H1 (cell line): ENCODE results near the gene MANBA. TPM values are rescaled to one million over a fixed set of nuclear protein-coding genes. Genes with fewer than 3 reads are reported as not detected.

ENCODE experiments used
- CTCF ChIA-PET: fragments of 300-600 bp; sonication (Branson Sonifier 250); formaldehyde crosslinking; loops from one replicate; lab custom pipeline; 2021; ENCODE audit not compliant: partially characterized antibody; lab: Charles Lee
- POLR2A ChIA-PET: fragments of 300-600 bp; sonication (Branson Sonifier 250); formaldehyde crosslinking; loops from one replicate; lab custom pipeline; 2021; ENCODE audit warnings: inconsistent platforms; ENCODE audit not compliant: partially characterized antibody; lab: Charles Lee
- DNase-seq, 2 experiments: peaks; one replicate each; pipeline versions ENCODE4 v3.0.0 to v3.0.0-alpha.2; 2010 to 2022; ENCODE audit warnings: low spot score in 2 of 2, low read depth in 1 of 2, mixed read lengths in 1 of 2
- FAIRE-seq: peaks from 2 replicates; lab custom pipeline; 2011; peaks lifted over from hg19 to GRCh38; lab: Jason Lieb, UNC
- H2AFZ ChIP-seq: 2 replicates; pipeline ENCODE4 v1.8.1; 2012; ENCODE audit warnings: low read length, inconsistent platforms
- H2AK5ac ChIP-seq: 2 replicates; pipeline ENCODE4 v1.6.1; 2013; ENCODE audit warnings: low read depth, low read length
- H2BK120ac ChIP-seq: replicated peaks from 2 replicates; pipeline ENCODE3; 2013; ENCODE audit warnings: low read depth, low read length, inconsistent platforms
- H2BK12ac ChIP-seq: 2 replicates; pipeline ENCODE4 v1.6.1; 2013; ENCODE audit warnings: low read depth, low read length
- H2BK15ac ChIP-seq: 2 replicates; pipeline ENCODE4 v1.6.1; 2013; ENCODE audit warnings: low read length
- H2BK20ac ChIP-seq: 2 replicates; pipeline ENCODE4 v1.6.1; 2013; ENCODE audit warnings: low read length
- H2BK5ac ChIP-seq: 2 replicates; pipeline ENCODE4 v1.6.1; 2013; ENCODE audit warnings: low read depth, low read length
- H3K14ac ChIP-seq: 2 replicates; pipeline ENCODE4 v1.6.1; 2013; ENCODE audit warnings: inconsistent platforms; ENCODE audit not compliant: insufficient read length
- H3K18ac ChIP-seq: 2 replicates; pipeline ENCODE4 v1.6.1; 2013; ENCODE audit warnings: low read length; ENCODE audit errors: extremely low read depth
- H3K23ac ChIP-seq: 2 replicates; pipeline ENCODE4 v1.6.1; 2013; ENCODE audit warnings: inconsistent platforms; ENCODE audit not compliant: insufficient read length
- H3K23me2 ChIP-seq: 2 replicates; pipeline ENCODE4 v1.6.1; 2013; ENCODE audit warnings: low read depth, low read length
- H3K27ac ChIP-seq: 2 replicates; pipeline ENCODE4 v1.6.1; 2011; ENCODE audit warnings: low read depth, low read length, inconsistent platforms
- H3K27me3 ChIP-seq, 4 experiments: replicated peaks in 1 of 4; 1 replicate in 1 of 4; 2 replicates in 3 of 4; pipeline versions ENCODE4 v1.6.1 to v1.8.1; 2011 to 2013; ENCODE audit warnings: low read length in 3 of 4, mild to moderate bottlenecking in 3 of 4, inconsistent platforms in 2 of 4, mixed read lengths in 2 of 4, moderate library complexity in 1 of 4; ENCODE audit not compliant: control insufficient read depth in 3 of 4, insufficient read depth in 3 of 4; ENCODE audit errors: extremely low read depth in 1 of 4
- H3K36me3 ChIP-seq, 4 experiments: 2 replicates each; pipeline versions ENCODE4 v1.6.1 to v1.8.1; 2011 to 2013; ENCODE audit warnings: mild to moderate bottlenecking in 4 of 4, low read length in 3 of 4, moderate library complexity in 2 of 4, control low read depth in 1 of 4, inconsistent platforms in 1 of 4; ENCODE audit not compliant: insufficient read depth in 4 of 4, control insufficient read depth in 2 of 4
- H3K4ac ChIP-seq: replicated peaks from 2 replicates; pipeline ENCODE3; 2013; ENCODE audit warnings: low read length, low read depth, mixed read lengths, inconsistent platforms; ENCODE audit not compliant: insufficient read length
- H3K4me1 ChIP-seq, 4 experiments: replicated peaks in 1 of 4; 1 replicate in 1 of 4; 2 replicates in 3 of 4; pipeline versions ENCODE4 v1.6.1 to v1.8.1; 2011 to 2013; ENCODE audit warnings: low read length in 3 of 4, inconsistent platforms in 2 of 4, mixed read lengths in 1 of 4; ENCODE audit not compliant: insufficient read depth in 4 of 4, control insufficient read depth in 3 of 4
- H3K4me2 ChIP-seq, 2 experiments: 2 replicates each; pipeline versions ENCODE4 v1.6.1 to v1.8.1; 2011 to 2013; ENCODE audit warnings: low read depth in 2 of 2, low read length in 2 of 2, control low read depth in 1 of 2, inconsistent platforms in 1 of 2, mild to moderate bottlenecking in 1 of 2; ENCODE audit not compliant: insufficient read depth in 1 of 2
- H3K4me3 ChIP-seq, 4 experiments: fragments of 200-600, 300-600 bp in 1 of 4; sonication (generic), shearing (Covaris generic), sonication (Bioruptor Twin) in 1 of 4; 2 replicates each; pipeline versions ENCODE4 v1.5.1 to v1.8.1; 2011 to 2016; ENCODE audit warnings: low read length in 4 of 4, low read depth in 3 of 4, control low read depth in 2 of 4, inconsistent platforms in 2 of 4, mild to moderate bottlenecking in 2 of 4, mixed read lengths in 1 of 4, moderate library complexity in 1 of 4; ENCODE audit not compliant: insufficient read depth in 2 of 4; ENCODE audit errors: extremely low read depth in 1 of 4
- H3K56ac ChIP-seq: replicated peaks from 2 replicates; pipeline ENCODE3; 2013; ENCODE audit warnings: low read depth, mild to moderate bottlenecking, mixed read lengths, low read length, inconsistent platforms; ENCODE audit not compliant: insufficient read length
- H3K79me1 ChIP-seq: 2 replicates; pipeline ENCODE4 v1.6.1; 2013; ENCODE audit warnings: low read depth, low read length, control low read depth
- H3K79me2 ChIP-seq, 2 experiments: 2 replicates each; pipeline versions ENCODE4 v1.6.1 to v1.8.1; 2012 to 2013; ENCODE audit warnings: low read length in 2 of 2, mild to moderate bottlenecking in 2 of 2, inconsistent platforms in 1 of 2; ENCODE audit not compliant: insufficient read depth in 2 of 2, control insufficient read depth in 1 of 2
- H3K9ac ChIP-seq, 4 experiments: replicated peaks in 1 of 4; 1 replicate in 1 of 4; 2 replicates in 3 of 4; pipeline versions ENCODE4 v1.6.1 to v1.8.1; 2011 to 2013; ENCODE audit warnings: low read depth in 3 of 4, low read length in 3 of 4, control low read depth in 2 of 4, mild to moderate bottlenecking in 2 of 4, moderate library complexity in 2 of 4, inconsistent platforms in 1 of 4; ENCODE audit errors: extremely low read depth in 1 of 4
- H3K9me3 ChIP-seq, 2 experiments: 2 replicates each; pipeline versions ENCODE4 v1.6.1 to v1.8.1; 2012 to 2013; ENCODE audit warnings: mild to moderate bottlenecking in 2 of 2, moderate library complexity in 2 of 2, control low read depth in 1 of 2, inconsistent platforms in 1 of 2, low read depth in 1 of 2, low read length in 1 of 2, mixed read lengths in 1 of 2; ENCODE audit not compliant: insufficient read depth in 2 of 2
- H4K20me1 ChIP-seq, 2 experiments: replicated peaks in 1 of 2; 2 replicates each; pipeline versions ENCODE3 to v1.8.1; 2011 to 2013; ENCODE audit warnings: inconsistent platforms in 2 of 2, low read length in 2 of 2, mild to moderate bottlenecking in 1 of 2; ENCODE audit not compliant: insufficient read depth in 2 of 2, control insufficient read depth in 1 of 2
- H4K5ac ChIP-seq: 2 replicates; pipeline ENCODE4 v1.6.1; 2013; ENCODE audit warnings: low read length, low read depth, mixed read lengths, inconsistent platforms; ENCODE audit not compliant: insufficient read length
- H4K8ac ChIP-seq: 2 replicates; pipeline ENCODE4 v1.8.0; 2013; ENCODE audit warnings: mild to moderate bottlenecking, moderate library complexity, low read length, inconsistent platforms; ENCODE audit not compliant: insufficient read depth; ENCODE audit errors: extremely low read depth
- H4K91ac ChIP-seq: replicated peaks from 2 replicates; pipeline ENCODE3; 2013; ENCODE audit warnings: low read length, mixed read lengths, inconsistent platforms; ENCODE audit not compliant: insufficient read length
- CBX5 ChIP-seq: fragments of 300-800, 300-1000 bp; sonication (generic); IDR thresholded peaks from 2 replicates; pipeline ENCODE4 v1.7.1; 2016; ENCODE audit warnings: antibody characterized with exemption, low read length, low read depth
- CHD2 ChIP-seq: IDR thresholded peaks from 2 replicates; pipeline ENCODE4 v1.6.1; 2012; ENCODE audit warnings: low read length, improper control_type of control experiment
- JUND ChIP-seq: IDR thresholded peaks from 2 replicates; pipeline ENCODE4 v1.6.1; 2011; ENCODE audit warnings: mild to moderate bottlenecking, improper control_type of control experiment, low read length
- KDM5A ChIP-seq: fragments of 200-600 bp; IDR thresholded peaks from 2 replicates; pipeline ENCODE4 v1.7.1; 2012; ENCODE audit warnings: mild to moderate bottlenecking, low read length, inconsistent platforms, mixed read lengths
- POU5F1 ChIP-seq: IDR thresholded peaks from 2 replicates; pipeline ENCODE4 v1.6.1; 2011; ENCODE audit warnings: low read depth, mild to moderate bottlenecking, low read length, moderate library complexity
- RBBP5 ChIP-seq: IDR thresholded peaks from 2 replicates; pipeline ENCODE4 v1.7.1; 2012; ENCODE audit warnings: low read depth, mild to moderate bottlenecking, inconsistent platforms, low read length, moderate library complexity, borderline replicate concordance
- RNF2 ChIP-seq: fragments of 200-900, 300-1000 bp; sonication (generic); IDR thresholded peaks from 2 replicates; pipeline ENCODE4 v1.7.1; 2016; ENCODE audit warnings: borderline replicate concordance, low read depth, mild to moderate bottlenecking, antibody characterized with exemption, low read length; ENCODE audit not compliant: poor library complexity, severe bottlenecking; ENCODE audit errors: missing control alignments
- SIX5 ChIP-seq: IDR thresholded peaks from 2 replicates; pipeline ENCODE4 v1.6.1; 2011; ENCODE audit warnings: mild to moderate bottlenecking, low read depth, low read length
- TAF7 ChIP-seq: optimal IDR thresholded peaks from 2 replicates; pipeline ENCODE3; 2011; ENCODE audit warnings: low read depth, mild to moderate bottlenecking, inconsistent platforms, low read length, moderate library complexity, borderline replicate concordance
- YY1 ChIP-seq: IDR thresholded peaks from 2 replicates; pipeline ENCODE4 v1.6.1; 2011; ENCODE audit warnings: low read depth, mild to moderate bottlenecking, low read length
- ZNF274 ChIP-seq: IDR thresholded peaks from 2 replicates; pipeline ENCODE4 v1.7.0; 2012; ENCODE audit warnings: low read length, borderline replicate concordance; ENCODE audit errors: extremely low read depth
- WGBS, 2 experiments: shearing (Covaris generic) in 1 of 2; methylation state at CpG; one replicate each; pipeline versions ENCODE4 v1.1.6 to v1.1.7; 2013 to 2015; ENCODE audit warnings: low lambda C conversion rate in 2 of 2, mixed read lengths in 2 of 2, inconsistent platforms in 1 of 2, low coverage in 1 of 2, missing lambda C conversion rate in 1 of 2; ENCODE audit not compliant: insufficient replicate concordance in 2 of 2, insufficient coverage in 1 of 2, insufficient read length in 1 of 2; ENCODE audit errors: extremely low coverage in 1 of 2, missing lambda C conversion rate in 1 of 2; 5-methylcytosine and 5-hydroxymethylcytosine counted together
- polyA plus RNA-seq, 7 experiments: library from polyadenylated mRNA; depleted of rRNA in 3 of 7; stranded (reverse) in 5 of 7; unstranded in 2 of 7; fragments of >200 nt in 5 of 7; fragments of 200-250 nt in 2 of 7; gene quantifications; 1 replicate in 5 of 7; 2 replicates in 1 of 7; 4 replicates in 1 of 7; pipeline versions ENCODE4 v1.2.1 to v1.2.3, GENCODE V29; 2011 to 2013; ENCODE audit warnings: missing spikeins in 2 of 7, mixed read lengths in 2 of 7
- total RNA-seq: library from RNA; stranded (reverse); fragmentation: NEBNext Ultra II Directional; extraction: Animal tissue kit (Norgen Biotek cat#: 25700); gene quantifications from 2 replicates; pipeline ENCODE4 v1.2.1, GENCODE V29; 2021
- TF ChIP-seq, protein P1 (sequence below): IDR thresholded peaks from 2 replicates; pipeline ENCODE4 v1.6.1; 2011; ENCODE audit warnings: low read depth, mild to moderate bottlenecking, low read length; ENCODE audit not compliant: insufficient read depth
- TF ChIP-seq, protein P2 (sequence below): IDR thresholded peaks from 2 replicates; pipeline ENCODE4 v1.6.1; 2012; ENCODE audit warnings: inconsistent platforms

MANBA gene
- total and polyA plus RNA-seq, 2 of the 8 experiments (the other 6 are each of a cell fraction or from before 2014, with no cell fraction given): 22.9 to 27.8 TPM

DNA sequence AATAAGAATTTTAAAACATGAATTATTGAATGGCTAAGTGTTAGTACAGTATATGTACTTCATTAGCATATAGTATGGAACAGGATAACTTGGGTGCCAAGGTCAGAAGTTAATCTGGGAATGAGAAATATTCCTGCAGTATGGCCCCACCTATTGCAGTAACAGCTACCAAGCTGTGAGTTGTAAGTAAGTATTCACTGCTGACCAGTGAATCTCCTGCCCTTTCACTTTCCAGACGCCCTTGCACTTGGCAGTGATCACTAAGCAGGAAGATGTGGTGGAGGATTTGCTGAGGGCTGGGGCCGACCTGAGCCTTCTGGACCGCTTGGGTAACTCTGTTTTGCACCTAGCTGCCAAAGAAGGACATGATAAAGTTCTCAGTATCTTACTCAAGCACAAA is 154.5 kb downstream of the MANBA start:
- Histone ChIP-seq H3K14ac (no peak overlapping the region), H2BK120ac (no peak overlapping the region), H2BK20ac (no peak overlapping the region), H2BK12ac (no peak overlapping the region), H3K56ac (no peak overlapping the region), H3K23ac (no peak overlapping the region), H4K91ac (no peak overlapping the region), H3K4me1 (no peaks in the 10 kb centered on the region), H2BK15ac (no peak overlapping the region), H3K4ac (no peak overlapping the region), H4K20me1 (no peaks in the 10 kb centered on the region), H3K9me3 (no peaks in the 10 kb centered on the region), H3K4me3 (no peak overlapping the region), H3K4me2 (no peak overlapping the region), H3K9ac (no peak overlapping the region), H4K5ac (no peak overlapping the region), H2AK5ac (no peak overlapping the region), H3K79me2 (no peaks in the 10 kb centered on the region), H3K23me2 (no peaks in the 10 kb centered on the region), H3K27ac (no peak overlapping the region), H2BK5ac (no peak overlapping the region), H4K8ac (no peak overlapping the region), H3K27me3 (no peaks in the 10 kb centered on the region), H3K36me3 (no peaks in the 10 kb centered on the region), H2AFZ (no peak overlapping the region), H3K18ac (no peak overlapping the region), H3K79me1 (no peaks in the 10 kb centered on the region)
- ChIA-PET CTCF (interaction anchor here (0.9 to 1.8 kb wide), 5 partner anchors 16 to 486 kb away, joined by 3 to 5 read pairs (median 4); no protein-coding TSS in a partner anchor), POLR2A (no interaction called here)
- no peak for FAIRE-seq
- 85% methylated on average over 3 of the region's 3 CpGs; no CpG with 5 or more reads in 1 of the 2 experiments for WGBS, 2 experiments
- DNase-seq: no peak
- no peak for TF ChIP-seq POU5F1
- TF ChIP-seq CHD2: no peak
- no peak for TF ChIP-seq ZNF274
- no peak for TF ChIP-seq TAF7
- TF ChIP-seq, protein P1, sequence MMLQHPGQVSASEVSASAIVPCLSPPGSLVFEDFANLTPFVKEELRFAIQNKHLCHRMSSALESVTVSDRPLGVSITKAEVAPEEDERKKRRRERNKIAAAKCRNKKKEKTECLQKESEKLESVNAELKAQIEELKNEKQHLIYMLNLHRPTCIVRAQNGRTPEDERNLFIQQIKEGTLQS: no peak
- no peak for TF ChIP-seq CBX5
- TF ChIP-seq, protein P2, sequence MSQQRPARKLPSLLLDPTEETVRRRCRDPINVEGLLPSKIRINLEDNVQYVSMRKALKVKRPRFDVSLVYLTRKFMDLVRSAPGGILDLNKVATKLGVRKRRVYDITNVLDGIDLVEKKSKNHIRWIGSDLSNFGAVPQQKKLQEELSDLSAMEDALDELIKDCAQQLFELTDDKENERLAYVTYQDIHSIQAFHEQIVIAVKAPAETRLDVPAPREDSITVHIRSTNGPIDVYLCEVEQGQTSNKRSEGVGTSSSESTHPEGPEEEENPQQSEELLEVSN: no peak
- no peak for TF ChIP-seq YY1
- TF ChIP-seq SIX5: no peak
- no peak for TF ChIP-seq RBBP5
- no peak for TF ChIP-seq RNF2
- no peak for TF ChIP-seq JUND
- no peak for TF ChIP-seq KDM5A
